ENCODE data around the gene BAZ2B.
A peak's percentile ranks its signal among the peaks of the same experiment; 100 is the strongest.

BAZ2B gene

GRCh38 chr2:159292157-159292556 lies 324.2 kb downstream of the BAZ2B start:
- DNase-seq: no peak

GRCh38 chr2:159290289-159290907 lies 325.9 kb downstream of the BAZ2B start:
- DNase-seq: no peak

- no peak for DNase-seq
These were observed 328.6 kb downstream of the BAZ2B start for GRCh38 chr2:159287733-159288132.

- DNase-seq: peak; percentile 70
These were observed 329.5 kb downstream of the BAZ2B start for GRCh38 chr2:159286709-159287441.

GRCh38 chr2:159285929-159286708 lies 330.2 kb downstream of the BAZ2B start, which contains the start of gene WDSUB1:
Gene WDSUB1, minus strand, starts transcription at chr2:159286703. Its CDS starts 3,634 bp downstream, at chr2:159283069.
- no peak for DNase-seq

- DNase-seq: no peak
These were observed 330.9 kb downstream of the BAZ2B start for GRCh38 chr2:159285433-159285832.

GRCh38 chr2:159283529-159283928 lies 332.8 kb downstream of the BAZ2B start:
- DNase-seq: no peak

GRCh38 chr2:159281002-159281401 lies 335.3 kb downstream of the BAZ2B start:
- no peak for DNase-seq

GRCh38 chr2:159279700-159280099 lies 336.6 kb downstream of the BAZ2B start:
- no peak for DNase-seq

GRCh38 chr2:159275111-159275510 lies 341.2 kb downstream of the BAZ2B start:
- DNase-seq: no peak

GRCh38 chr2:159272156-159272555 lies 344.2 kb downstream of the BAZ2B start:
- no peak for DNase-seq

- DNase-seq: no peak
These were observed 345.5 kb downstream of the BAZ2B start for GRCh38 chr2:159270744-159271379.

All from cortex of kidney (tissue), 1 donor.